NCI-H2227 (cell line): ENCODE results near the gene MAGEA12.
"Not testable (repeated sequence)": the region's sequence is repeated elsewhere in the genome, so short reads cannot be mapped to it uniquely, and the experiment has no call there.

Source experiments
- DNase-seq: peaks from one replicate; lab custom pipeline; 2025; ENCODE audit not compliant: unreplicated experiment; lab: John Stamatoyannopoulos, UW

Gene MAGEA12

GRCh38 chrX:152733261-152733975 lies at the start of gene MAGEA12, which contains the start of gene CSAG1:
MAGEA12 (plus strand) TSS chrX:152733757; CDS start chrX:152736162, 2,405 bp downstream.
CSAG1 (minus strand) TSS chrX:152733721; CDS start chrX:152732460, 1,261 bp downstream.
- DNase-seq: peak; percentile 91

GRCh38 chrX:152697952-152698931 lies 35.3 kb upstream of the MAGEA12 start, which contains the start of gene MAGEA3:
MAGEA3 (plus strand) TSS chrX:152698794; CDS start chrX:152700833, 2,039 bp downstream.
- not testable (repeated sequence) for DNase-seq

DNA sequence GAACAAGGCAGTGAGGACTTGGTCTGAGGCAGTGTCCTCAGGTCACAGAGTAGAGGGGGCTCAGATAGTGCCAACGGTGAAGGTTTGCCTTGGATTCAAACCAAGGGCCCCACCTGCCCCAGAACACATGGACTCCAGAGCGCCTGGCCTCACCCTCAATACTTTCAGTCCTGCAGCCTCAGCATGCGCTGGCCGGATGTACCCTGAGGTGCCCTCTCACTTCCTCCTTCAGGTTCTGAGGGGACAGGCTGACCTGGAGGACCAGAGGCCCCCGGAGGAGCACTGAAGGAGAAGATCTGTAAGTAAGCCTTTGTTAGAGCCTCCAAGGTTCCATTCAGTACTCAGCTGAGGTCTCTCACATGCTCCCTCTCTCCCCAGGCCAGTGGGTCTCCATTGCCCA lies 33.2 kb upstream of the MAGEA12 start:
- not testable (repeated sequence) for DNase-seq

DNA sequence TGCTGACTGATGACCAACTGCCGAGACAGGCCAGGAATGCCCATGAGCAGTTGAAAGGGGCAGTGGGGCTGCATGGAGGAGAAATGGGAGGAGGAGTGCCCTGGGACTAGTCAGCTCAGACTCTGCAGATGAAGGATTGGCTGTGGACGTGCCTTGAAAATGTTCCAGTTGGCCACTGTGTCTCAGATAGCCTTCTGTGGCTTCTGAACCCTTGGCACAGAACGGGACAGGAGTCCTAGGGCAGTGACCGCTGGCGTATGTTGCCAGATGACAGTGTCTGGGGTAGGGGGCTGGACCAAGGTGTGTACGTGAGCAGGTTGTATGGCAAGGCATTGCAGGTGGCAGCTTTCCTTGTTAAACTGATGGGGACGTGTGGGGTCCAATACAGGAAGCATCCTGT lies 27.1 kb upstream of the MAGEA12 start:
- DNase-seq: not testable (repeated sequence)

DNA sequence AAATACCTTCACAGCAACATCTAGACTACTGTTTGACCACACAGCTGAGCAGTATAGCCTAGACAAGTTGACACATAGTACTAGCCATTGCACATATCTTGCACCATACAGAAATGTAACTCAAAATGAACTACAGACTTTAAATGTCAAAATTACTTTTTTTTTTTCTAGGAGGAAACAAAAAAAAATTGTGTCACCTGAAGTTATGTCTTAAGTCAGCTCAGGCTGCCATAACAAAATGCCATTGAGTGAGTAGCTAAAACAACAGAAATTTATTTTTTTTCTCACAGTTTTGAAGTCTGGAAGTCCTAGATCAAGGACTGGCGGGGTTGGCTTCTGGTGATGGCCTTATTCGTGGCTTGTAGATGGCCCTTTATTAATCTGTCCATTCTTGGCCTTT lies 24.4 kb upstream of the MAGEA12 start, which contains the start of gene CSAG2:
Gene CSAG2 (minus strand): TSS at position 101 of the 400 bp plus-strand sequence. CDS start 161 bp downstream, outside the sequence.
- DNase-seq: not testable (repeated sequence)

GRCh38 chrX:152713195-152713594 lies 20.4 kb upstream of the MAGEA12 start:
- DNase-seq: not testable (repeated sequence)

DNA sequence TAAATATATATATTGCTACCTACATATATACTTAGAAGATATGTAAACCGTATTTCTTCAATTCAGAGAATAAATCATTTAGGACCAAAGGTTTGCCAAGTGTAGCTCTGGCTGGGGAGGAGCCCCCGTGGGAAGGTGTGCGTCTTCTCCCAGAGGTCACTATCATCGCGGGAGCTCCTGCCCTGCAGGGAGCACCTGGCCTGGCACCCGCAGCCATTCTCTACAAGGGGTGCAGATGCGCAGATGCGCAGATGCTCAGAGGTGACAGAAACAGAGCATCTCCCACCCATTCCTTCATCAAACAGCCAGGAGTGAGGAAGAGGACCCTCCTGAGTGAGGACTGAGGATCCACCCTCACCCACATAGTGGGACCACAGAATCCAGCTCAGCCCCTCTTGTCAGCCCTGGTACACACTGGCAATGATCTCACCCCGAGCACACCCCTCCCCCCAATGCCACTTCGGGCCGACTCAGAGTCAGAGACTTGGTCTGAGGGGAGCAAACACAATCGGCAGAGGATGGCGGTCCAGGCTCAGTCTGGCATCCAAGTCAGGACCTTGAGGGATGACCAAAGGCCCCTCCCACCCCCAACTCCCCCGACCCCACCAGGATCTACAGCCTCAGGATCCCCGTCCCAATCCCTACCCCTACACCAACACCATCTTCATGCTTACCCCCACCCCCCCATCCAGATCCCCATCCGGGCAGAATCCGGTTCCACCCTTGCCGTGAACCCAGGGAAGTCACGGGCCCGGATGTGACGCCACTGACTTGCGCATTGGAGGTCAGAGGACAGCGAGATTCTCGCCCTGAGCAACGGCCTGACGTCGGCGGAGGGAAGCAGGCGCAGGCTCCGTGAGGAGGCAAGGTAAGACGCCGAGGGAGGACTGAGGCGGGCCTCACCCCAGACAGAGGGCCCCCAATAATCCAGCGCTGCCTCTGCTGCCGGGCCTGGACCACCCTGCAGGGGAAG lies 19.5 kb upstream of the MAGEA12 start, which contains the start of gene MAGEA2B:
Gene MAGEA2B (plus strand): TSS at position 814 of the 973 bp plus-strand sequence. CDS start 2,479 bp downstream, outside the sequence.
- not testable (repeated sequence) for DNase-seq

DNA sequence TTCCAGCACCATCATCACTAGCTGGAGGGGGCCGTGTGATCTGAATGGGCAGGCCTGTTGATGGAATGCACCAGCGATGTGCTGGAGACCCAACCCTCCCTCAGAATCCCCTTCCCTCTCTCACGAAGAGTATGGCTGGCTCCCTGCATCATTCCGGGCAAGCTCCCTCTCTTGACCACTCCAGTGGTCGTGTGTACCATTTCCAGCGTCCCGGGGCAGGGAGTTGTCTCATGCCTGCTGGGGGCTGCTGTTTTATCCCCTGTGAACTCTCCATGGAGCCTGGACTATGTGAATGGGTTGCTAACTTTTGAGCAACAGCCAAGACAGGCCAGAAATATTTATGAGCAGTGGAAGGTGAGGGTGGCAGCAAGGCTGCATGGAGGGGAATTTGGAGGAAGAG lies 8.1 kb upstream of the MAGEA12 start:
- no peak for DNase-seq

DNA sequence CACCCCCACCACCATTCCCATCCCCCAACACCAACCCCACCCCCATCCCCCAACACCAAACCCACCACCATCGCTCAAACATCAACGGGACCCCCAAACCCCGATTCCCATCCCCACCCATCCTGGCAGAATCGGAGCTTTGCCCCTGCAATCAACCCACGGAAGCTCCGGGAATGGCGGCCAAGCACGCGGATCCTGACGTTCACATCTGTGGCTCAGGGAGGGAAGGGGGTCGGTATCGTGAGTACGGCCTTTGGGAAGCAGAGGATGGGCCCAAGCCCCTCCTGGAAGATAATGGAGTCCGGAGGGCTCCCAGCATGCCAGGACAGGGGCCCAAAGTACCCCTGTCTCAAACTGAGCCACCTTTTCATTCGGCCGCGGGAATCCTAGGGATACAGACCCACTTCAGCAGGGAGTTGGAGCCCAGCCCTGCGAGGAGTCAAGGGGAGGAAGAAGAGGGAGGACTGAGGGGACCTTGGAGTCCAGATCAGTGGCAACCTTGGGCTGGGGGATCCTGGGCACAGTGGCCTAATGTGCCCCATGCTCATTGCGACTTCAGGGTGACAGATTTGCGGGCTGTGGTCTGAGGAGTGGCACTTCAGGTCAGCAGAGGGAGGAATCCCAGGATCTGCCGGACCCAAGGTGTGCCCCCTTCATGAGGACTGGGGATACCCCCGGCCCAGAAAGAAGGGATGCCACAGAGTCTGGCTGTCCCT lies 744 bp downstream of the MAGEA12 start:
- not testable (repeated sequence) for DNase-seq

DNA sequence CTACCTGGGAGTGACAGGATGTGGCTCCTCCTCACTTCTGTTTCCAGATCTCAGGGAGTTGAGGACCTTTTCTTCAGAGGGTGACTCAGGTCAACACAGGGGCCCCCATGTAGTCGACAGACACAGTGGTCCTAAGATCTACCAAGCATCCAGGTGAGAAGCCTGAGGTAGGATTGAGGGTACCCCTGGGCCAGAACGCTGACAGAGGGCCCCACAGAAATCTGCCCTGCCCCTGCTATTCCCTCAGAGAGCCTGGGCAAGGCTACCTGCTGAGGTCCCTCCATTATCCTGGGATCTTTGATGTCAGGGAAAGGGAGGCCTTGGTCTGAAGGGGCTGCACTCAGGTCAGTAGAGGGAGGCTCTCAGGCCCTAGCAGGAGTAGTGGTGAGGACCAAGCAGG lies 1.5 kb downstream of the MAGEA12 start:
- DNase-seq: no peak

GRCh38 chrX:152735860-152736511 lies 2.4 kb downstream of the MAGEA12 start:
- no peak for DNase-seq

- DNase-seq: not testable (repeated sequence)
Measured at GRCh38 chrX:152736528-152736927, 3.0 kb downstream of the MAGEA12 start.

- DNase-seq: no peak
Measured at GRCh38 chrX:152738560-152738959, 5.0 kb downstream of the MAGEA12 start.

DNA sequence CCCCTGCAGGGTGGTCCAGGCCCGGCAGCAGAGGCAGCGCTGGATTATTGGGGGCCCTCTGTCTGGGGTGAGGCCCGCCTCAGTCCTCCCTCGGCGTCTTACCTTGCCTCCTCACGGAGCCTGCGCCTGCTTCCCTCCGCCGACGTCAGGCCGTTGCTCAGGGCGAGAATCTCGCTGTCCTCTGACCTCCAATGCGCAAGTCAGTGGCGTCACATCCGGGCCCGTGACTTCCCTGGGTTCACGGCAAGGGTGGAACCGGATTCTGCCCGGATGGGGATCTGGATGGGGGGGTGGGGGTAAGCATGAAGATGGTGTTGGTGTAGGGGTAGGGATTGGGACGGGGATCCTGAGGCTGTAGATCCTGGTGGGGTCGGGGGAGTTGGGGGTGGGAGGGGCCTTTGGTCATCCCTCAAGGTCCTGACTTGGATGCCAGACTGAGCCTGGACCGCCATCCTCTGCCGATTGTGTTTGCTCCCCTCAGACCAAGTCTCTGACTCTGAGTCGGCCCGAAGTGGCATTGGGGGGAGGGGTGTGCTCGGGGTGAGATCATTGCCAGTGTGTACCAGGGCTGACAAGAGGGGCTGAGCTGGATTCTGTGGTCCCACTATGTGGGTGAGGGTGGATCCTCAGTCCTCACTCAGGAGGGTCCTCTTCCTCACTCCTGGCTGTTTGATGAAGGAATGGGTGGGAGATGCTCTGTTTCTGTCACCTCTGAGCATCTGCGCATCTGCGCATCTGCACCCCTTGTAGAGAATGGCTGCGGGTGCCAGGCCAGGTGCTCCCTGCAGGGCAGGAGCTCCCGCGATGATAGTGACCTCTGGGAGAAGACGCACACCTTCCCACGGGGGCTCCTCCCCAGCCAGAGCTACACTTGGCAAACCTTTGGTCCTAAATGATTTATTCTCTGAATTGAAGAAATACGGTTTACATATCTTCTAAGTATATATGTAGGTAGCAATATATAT lies 20.4 kb downstream of the MAGEA12 start, which contains the start of gene MAGEA2:
Gene MAGEA2 (minus strand): TSS at position 157 of the 965 bp plus-strand sequence. CDS start 2,479 bp downstream, outside the sequence.
- DNase-seq: not testable (repeated sequence)

- DNase-seq: not testable (repeated sequence)
Measured at GRCh38 chrX:152754871-152755270, 21.3 kb downstream of the MAGEA12 start.

GRCh38 chrX:152758918-152759317 lies 25.4 kb downstream of the MAGEA12 start, which contains the start of gene CSAG3:
CSAG3 (plus strand) TSS chrX:152759218.
- DNase-seq: not testable (repeated sequence)

GRCh38 chrX:152759544-152759943 lies 26.0 kb downstream of the MAGEA12 start:
- DNase-seq: not testable (repeated sequence)
